Kidney epithelial cell (primary cell): Measurements from ENCODE around the gene CNTNAP2. TPM values are rescaled to one million over a fixed set of nuclear protein-coding genes. Genes with fewer than 3 reads are reported as not detected.
A peak's percentile ranks its signal among the peaks of the same experiment; 100 is the strongest.

ENCODE experiments used
- DNase-seq: peaks from one replicate; pipeline ENCODE4 v3.0.0-alpha.2; 2010; ENCODE audit warnings: low read depth
- H3K27me3 ChIP-seq: 2 replicates; pipeline ENCODE4 v1.6.0; 2011; ENCODE audit warnings: low read length; ENCODE audit not compliant: control insufficient read depth, insufficient read depth
- H3K36me3 ChIP-seq: 2 replicates; pipeline ENCODE4 v1.5.1; 2011; ENCODE audit warnings: low read length; ENCODE audit not compliant: control insufficient read depth, insufficient read depth
- H3K4me3 ChIP-seq: 2 replicates; pipeline ENCODE4 v1.5.1; 2011; ENCODE audit warnings: low read depth, mild to moderate bottlenecking, control low read depth, low read length
- CTCF ChIP-seq: IDR thresholded peaks from 2 replicates; pipeline ENCODE4 v1.5.1; 2011; ENCODE audit warnings: mild to moderate bottlenecking, moderate library complexity, low read length, control low read depth, inconsistent platforms; ENCODE audit not compliant: insufficient read depth, poor library complexity, severe bottlenecking
- total RNA-seq: library from RNA; depleted of rRNA; stranded (reverse); fragments of >200 nt; gene quantifications from 2 replicates; pipeline ENCODE4 v1.2.3, GENCODE V29; 2015

Gene CNTNAP2
- total RNA-seq, 1 donor from 2014 or later: 14.0 TPM

DNA sequence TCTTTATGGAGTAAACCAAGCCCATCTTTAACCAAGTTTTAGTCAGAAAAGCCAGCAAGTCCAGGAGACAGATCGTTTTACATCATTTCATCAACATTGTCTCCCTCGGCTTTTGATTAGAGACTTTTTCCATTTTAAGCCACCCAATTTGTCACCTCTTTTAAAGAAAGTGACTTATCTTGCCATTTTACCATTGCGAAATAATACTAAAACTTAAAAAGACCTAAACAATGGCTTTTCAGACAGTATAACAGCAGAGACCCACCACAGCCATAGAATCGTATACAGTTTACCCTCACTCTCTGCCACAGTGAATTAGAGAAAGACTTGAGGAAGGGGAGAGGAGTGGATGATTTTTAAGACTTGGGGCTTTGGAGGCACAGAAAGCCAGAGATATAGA is 2114.3 kb downstream of the CNTNAP2 start:
- TF ChIP-seq CTCF: no peak
- H3K4me3 ChIP-seq: no peak overlapping the region
- no peaks in the 10 kb centered on the region for H3K36me3 ChIP-seq
- no peaks in the 10 kb centered on the region for H3K27me3 ChIP-seq
- DNase-seq: no peak

GRCh38 chr7:148232784-148233183 is 2116.2 kb downstream of the CNTNAP2 start:
- Histone ChIP-seq H3K4me3 (no peak overlapping the region), H3K36me3 (no peaks in the 10 kb centered on the region), H3K27me3 (no peaks in the 10 kb centered on the region)
- TF ChIP-seq CTCF: no peak
- no peak for DNase-seq

GRCh38 chr7:148234715-148235114 is 2118.1 kb downstream of the CNTNAP2 start:
- DNase-seq: no peak
- no peak for TF ChIP-seq CTCF
- Histone ChIP-seq H3K36me3 (no peaks in the 10 kb centered on the region), H3K4me3 (no peak overlapping the region), H3K27me3 (no peaks in the 10 kb centered on the region)

- Histone ChIP-seq H3K27me3 (no peaks in the 10 kb centered on the region), H3K36me3 (no peaks in the 10 kb centered on the region), H3K4me3 (no peak overlapping the region)
- no peak for TF ChIP-seq CTCF
- DNase-seq: no peak
These were observed 2122.2 kb downstream of the CNTNAP2 start for GRCh38 chr7:148238761-148239325.

GRCh38 chr7:148241700-148242293 is 2125.2 kb downstream of the CNTNAP2 start:
- DNase-seq: no peak
- H3K27me3 ChIP-seq: no peaks in the 10 kb centered on the region
- no peaks in the 10 kb centered on the region for H3K36me3 ChIP-seq
- no peak for TF ChIP-seq CTCF
- no peak overlapping the region for H3K4me3 ChIP-seq

- DNase-seq: peak; percentile 12
- Histone ChIP-seq H3K4me3 (no peak overlapping the region), H3K27me3 (no peaks in the 10 kb centered on the region), H3K36me3 (no peaks in the 10 kb centered on the region)
- TF ChIP-seq CTCF: peak; percentile 90
These were observed 2125.8 kb downstream of the CNTNAP2 start for GRCh38 chr7:148242294-148242821.
